IMR-90 (cell line): Measurements from ENCODE around the gene KRT35. TPM values are rescaled to one million over a fixed set of nuclear protein-coding genes. Genes with fewer than 3 reads are reported as not detected.

Experiments
- ATAC-seq: fragments of 200-7000 bp; cut with Tn5 transposase; 2 replicates; pipeline ENCODE4 v1.9.1; 2020; ENCODE audit warnings: low read depth, mild to moderate bottlenecking, moderate library complexity
- Bru-seq: library from RNA; stranded (reverse); fragments of 400-500 nt; gene quantifications from one replicate; lab custom pipeline; 2021; lab: Mats Ljungman, UMichigan
- BruChase-seq, 2 experiments: library from RNA; stranded (reverse); fragments of 400-500 nt; gene quantifications; one replicate each; lab custom pipeline; 2021; lab: Mats Ljungman, UMichigan
- BruUV-seq: library from RNA; stranded (reverse); fragments of 400-500 nt; replicated peaks from 2 replicates; lab custom pipeline; 2021; lab: Mats Ljungman, UMichigan
- CTCF ChIA-PET: fragments of 300-600 bp; formaldehyde crosslinking; extraction: SDS; loops from one replicate; lab custom pipeline; 2021; ENCODE audit warnings: antibody characterized with exemption; lab: Yijun Ruan, JAX
- POLR2A ChIA-PET: fragments of 300-600 bp; sonication (Branson Sonifier 250); formaldehyde crosslinking; loops from one replicate; lab custom pipeline; 2022; ENCODE audit warnings: antibody characterized with exemption; ENCODE audit not compliant: unreplicated experiment; lab: Charles Lee
- DNase-seq: peaks from one replicate; pipeline ENCODE4 v3.0.0; 2013
- H2AFZ ChIP-seq: replicated peaks from 2 replicates; pipeline ENCODE3; 2013; ENCODE audit warnings: low read length, mild to moderate bottlenecking; ENCODE audit not compliant: poor library complexity
- H2AK5ac ChIP-seq: 2 replicates; pipeline ENCODE4 v1.6.1; 2013; ENCODE audit warnings: low read depth, low read length, inconsistent platforms
- H2AK9ac ChIP-seq: replicated peaks from 2 replicates; pipeline ENCODE3; 2013; ENCODE audit warnings: mild to moderate bottlenecking, low read depth, low read length, moderate library complexity; ENCODE audit not compliant: poor library complexity
- H2BK120ac ChIP-seq: 2 replicates; pipeline ENCODE4 v1.6.1; 2013; ENCODE audit warnings: low read depth, low read length, inconsistent platforms
- H2BK15ac ChIP-seq: 3 replicates; pipeline ENCODE4 v1.6.1; 2013; ENCODE audit warnings: low read depth, low read length, inconsistent platforms
- H2BK20ac ChIP-seq: 2 replicates; pipeline ENCODE4 v1.6.1; 2013; ENCODE audit warnings: low read depth, mild to moderate bottlenecking, inconsistent platforms, low read length, moderate library complexity
- H2BK5ac ChIP-seq: 2 replicates; pipeline ENCODE4 v1.6.1; 2013; ENCODE audit warnings: mild to moderate bottlenecking, low read depth, low read length, inconsistent platforms; ENCODE audit not compliant: poor library complexity, severe bottlenecking
- H3K14ac ChIP-seq: replicated peaks from 2 replicates; pipeline ENCODE4 v1.6.1; 2013; ENCODE audit warnings: low read depth, low read length, inconsistent platforms
- H3K18ac ChIP-seq: 2 replicates; pipeline ENCODE4 v1.6.1; 2013; ENCODE audit warnings: low read depth, low read length, control low read depth
- H3K23ac ChIP-seq: 2 replicates; pipeline ENCODE4 v1.6.1; 2013; ENCODE audit warnings: low read depth, low read length, inconsistent platforms
- H3K27ac ChIP-seq: 2 replicates; pipeline ENCODE4 v1.5.1; 2013; ENCODE audit warnings: mild to moderate bottlenecking, control low read depth, low read length; ENCODE audit not compliant: insufficient read depth
- H3K27me3 ChIP-seq: 2 replicates; pipeline ENCODE4 v1.6.1; 2013; ENCODE audit warnings: low read length; ENCODE audit not compliant: control insufficient read depth, insufficient read depth
- H3K36me3 ChIP-seq: 2 replicates; pipeline ENCODE4 v1.6.1; 2013; ENCODE audit warnings: low read length, mixed read lengths; ENCODE audit not compliant: control insufficient read depth, insufficient read depth
- H3K4ac ChIP-seq: 2 replicates; pipeline ENCODE4 v1.6.1; 2013; ENCODE audit warnings: low read depth, low read length, inconsistent platforms
- H3K4me1 ChIP-seq: 2 replicates; pipeline ENCODE4 v1.6.1; 2013; ENCODE audit warnings: low read length, mixed read lengths; ENCODE audit not compliant: control insufficient read depth, insufficient read depth
- H3K4me2 ChIP-seq: 2 replicates; pipeline ENCODE4 v1.6.1; 2013; ENCODE audit warnings: low read depth, mild to moderate bottlenecking, control low read depth, low read length, moderate library complexity
- H3K4me3 ChIP-seq: 2 replicates; pipeline ENCODE4 v1.5.1; 2013; ENCODE audit warnings: low read depth, mild to moderate bottlenecking, control low read depth, low read length, moderate library complexity; ENCODE audit not compliant: insufficient read depth
- H3K56ac ChIP-seq: 2 replicates; pipeline ENCODE4 v1.6.1; 2013; ENCODE audit warnings: low read length, inconsistent platforms; ENCODE audit not compliant: insufficient read depth; ENCODE audit errors: extremely low read depth
- H3K79me1 ChIP-seq, 2 experiments: 2 replicates each; pipeline ENCODE4 v1.6.1; 2013; ENCODE audit warnings: low read length in 2 of 2, inconsistent platforms in 1 of 2, low read depth in 1 of 2
- H3K9ac ChIP-seq: 2 replicates; pipeline ENCODE4 v1.6.1; 2013; ENCODE audit warnings: low read depth, low read length, control low read depth
- H3K9me1 ChIP-seq: 2 replicates; pipeline ENCODE4 v1.6.1; 2013; ENCODE audit warnings: low read length, inconsistent platforms; ENCODE audit not compliant: insufficient read depth
- H3K9me3 ChIP-seq: 2 replicates; pipeline ENCODE4 v1.6.1; 2013; ENCODE audit warnings: low read length; ENCODE audit not compliant: control insufficient read depth, insufficient read depth
- H4K20me1 ChIP-seq: 2 replicates; pipeline ENCODE4 v1.6.1; 2013; ENCODE audit warnings: low read length, inconsistent platforms; ENCODE audit not compliant: insufficient read depth
- H4K5ac ChIP-seq: 2 replicates; pipeline ENCODE4 v1.6.1; 2013; ENCODE audit warnings: mild to moderate bottlenecking, low read depth, low read length, control low read depth
- H4K8ac ChIP-seq, 2 experiments: 2 replicates each; pipeline ENCODE4 v1.6.1; 2013; ENCODE audit warnings: low read depth in 2 of 2, low read length in 2 of 2, control low read depth in 1 of 2, inconsistent platforms in 1 of 2
- H4K91ac ChIP-seq: 2 replicates; pipeline ENCODE4 v1.6.1; 2013; ENCODE audit warnings: low read depth, low read length, inconsistent platforms; ENCODE audit not compliant: insufficient read depth
- CHD1 ChIP-seq: IDR thresholded peaks from 2 replicates; pipeline ENCODE4 v1.6.1; 2012; ENCODE audit warnings: low read depth, low read length, improper control_type of control experiment
- MAFK ChIP-seq: IDR thresholded peaks from 2 replicates; pipeline ENCODE4 v1.6.1; 2012; ENCODE audit warnings: low read depth, low read length, improper control_type of control experiment
- MAZ ChIP-seq: IDR thresholded peaks from 2 replicates; pipeline ENCODE4 v1.6.1; 2012; ENCODE audit warnings: low read depth, mild to moderate bottlenecking, low read length, improper control_type of control experiment, moderate library complexity, borderline replicate concordance
- MXI1 ChIP-seq: IDR thresholded peaks from 2 replicates; pipeline ENCODE4 v1.6.1; 2012; ENCODE audit warnings: low read depth, mild to moderate bottlenecking, low read length, moderate library complexity, borderline replicate concordance
- RCOR1 ChIP-seq: IDR thresholded peaks from 2 replicates; pipeline ENCODE4 v1.6.1; 2012; ENCODE audit warnings: mild to moderate bottlenecking, low read length, improper control_type of control experiment; ENCODE audit not compliant: insufficient replicate concordance
- RFX5 ChIP-seq: IDR thresholded peaks from 2 replicates; pipeline ENCODE4 v1.8.0; 2012; ENCODE audit warnings: low read depth, mild to moderate bottlenecking, low read length, moderate library complexity
- WGBS, 2 experiments: methylation state at CpG; one replicate each; pipeline versions ENCODE4 v1.1.5 to v1.1.7; 2013; ENCODE audit warnings: missing lambda C conversion rate in 2 of 2; ENCODE audit not compliant: insufficient read length in 1 of 2; ENCODE audit errors: extremely low coverage in 2 of 2; 5-methylcytosine and 5-hydroxymethylcytosine counted together
- dilution Hi-C: fragments of 300-500 bp; cut with HindIII; formaldehyde crosslinking; loops from one replicate; pipeline ENCODE4 v1.14.3; 2018; ENCODE audit warnings: low sequenced_read_pairs; ENCODE audit not compliant: unreplicated experiment
- in situ Hi-C: fragments of 300-500 bp; cut with MboI; formaldehyde crosslinking; loops from 3 replicates; pipeline ENCODE4 v1.14.3; 2019; ENCODE audit warnings: low sequenced_read_pairs, inconsistent platforms, mixed read lengths
- intact Hi-C: fragments of 100-400 bp; cut with micrococcal nuclease; formaldehyde crosslinking; loops from 2 replicates; pipeline ENCODE4 v1.10.0; 2022
- long read RNA-seq: library from polyadenylated mRNA; unstranded; transcript quantifications from one replicate; pipeline ENCODE4 v2.0.0, GENCODE V29; 2021; ENCODE audit not compliant: unreplicated experiment
- polyA plus RNA-seq, 3 experiments: library from polyadenylated mRNA; depleted of rRNA; stranded (reverse); fragments of >200 nt; gene quantifications; 2 replicates each; pipeline ENCODE4 v1.2.3, GENCODE V29; 2012; ENCODE audit warnings: low replicate concordance in 1 of 3
- total RNA-seq: library from RNA; depleted of rRNA; stranded (reverse); fragments of >200 nt; gene quantifications from 2 replicates; pipeline ENCODE4 v1.2.3, GENCODE V29; 2012; rRNA removed
- TF ChIP-seq, protein P1 (sequence below): conservative IDR thresholded peaks from 2 replicates; pipeline ENCODE4 v1.5.1; 2012; ENCODE audit warnings: mild to moderate bottlenecking, low read depth, low read length, improper control_type of control experiment
- TF ChIP-seq, protein P2 (sequence below): fragments of 150-350 bp; IDR thresholded peaks from 2 replicates; pipeline ENCODE4 v1.6.1; 2017; ENCODE audit warnings: mild to moderate bottlenecking, antibody characterized with exemption, low read length, low read depth
- TF ChIP-seq, protein P3 (sequence below): fragments of 150-350 bp; IDR thresholded peaks from 2 replicates; pipeline ENCODE4 v1.6.1; 2016; ENCODE audit warnings: low read depth, mild to moderate bottlenecking, low read length, moderate library complexity, borderline replicate concordance

The KRT35 gene
- total RNA-seq (not detected in 2 replicates), polyA plus RNA-seq (2012; rRNA removed) (not detected in 2 replicates), Bru-seq, nascent RNA (not detected), BruChase-seq, experiment 1, labeled RNA remaining after a 6-hour chase (not detected), BruChase-seq, experiment 2, labeled RNA remaining after a 2-hour chase (not detected)
- polyA plus RNA-seq (2012; cell fraction: cytosol; rRNA removed): not detected in 2 replicates
- not detected in 2 replicates for polyA plus RNA-seq (2012; cell fraction: nucleus; rRNA removed; ENCODE audit: low replicate concordance)
- long read RNA-seq: 0 reads

DNA sequence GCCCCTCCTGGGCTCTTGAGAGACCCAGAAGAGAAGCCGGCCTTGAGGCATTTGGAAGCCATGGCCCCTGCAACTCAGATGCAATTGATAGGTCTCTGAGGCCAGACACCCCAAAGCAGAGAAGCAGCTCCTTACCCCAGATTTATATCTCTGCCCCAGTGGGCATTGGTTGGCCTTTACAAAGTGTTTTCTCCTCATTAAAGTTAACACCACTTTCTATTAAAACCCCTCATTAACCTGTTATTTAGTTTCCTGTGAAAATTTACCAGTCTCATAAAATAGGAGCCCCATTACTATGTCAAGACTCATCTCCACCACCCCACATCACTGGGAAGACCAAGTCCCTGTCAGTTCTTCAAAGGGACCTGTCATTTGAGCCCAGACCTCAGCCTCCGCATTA lies at the start of gene KRT35:
TSS of gene KRT35 (minus strand) at position 116 of the 400 bp plus-strand sequence. CDS start at position 62, 54 bp downstream.
- no peak within 1 kb of the TSS for H3K18ac ChIP-seq
- in situ Hi-C loops: no loop called here

More for the DNA sequence above, at the start of gene KRT35:
- H2BK120ac ChIP-seq: no peak within 1 kb of the TSS
- no peak within 1 kb of the TSS for H3K14ac ChIP-seq
- H2BK15ac ChIP-seq: no peak within 1 kb of the TSS
- no TSS peak for BruUV-seq
- ChIA-PET POLR2A (no interaction called here), CTCF (no interaction called here)
- H4K91ac ChIP-seq: no peak within 1 kb of the TSS
- H4K20me1 ChIP-seq: no peaks in the 10 kb centered on the region
- H3K4me2 ChIP-seq: no peak within 1 kb of the TSS
- H2AK5ac ChIP-seq: no peak within 1 kb of the TSS
- no peak within 1 kb of the TSS for H3K9ac ChIP-seq
- H2BK20ac ChIP-seq: no peak within 1 kb of the TSS
- H2AK9ac ChIP-seq: no peak within 1 kb of the TSS
- H3K79me1 ChIP-seq: no peaks in the 10 kb centered on the region
- dilution Hi-C loops (no loop called here), intact Hi-C loops (no loop called here)
- H3K4me1 ChIP-seq: no peaks in the 10 kb centered on the region
- H3K36me3 ChIP-seq: no peaks in the 10 kb centered on the region
- H3K27me3 ChIP-seq: peaks cover 9% of the 10 kb centered on the region; the same call in 1 of the 2 replicates
- no peak within 1 kb of the TSS for H3K23ac ChIP-seq
- no peak within 1 kb of the TSS for H4K8ac ChIP-seq
- H3K9me3 ChIP-seq: no peaks in the 10 kb centered on the region
- no peak within 1 kb of the TSS for H4K5ac ChIP-seq
- DNase-seq (no peak), ATAC-seq (no peak)
- no peak within 1 kb of the TSS for H3K4ac ChIP-seq
- no peak within 1 kb of the TSS for H3K4me3 ChIP-seq
- H3K56ac ChIP-seq: no peak within 1 kb of the TSS
- no peaks in the 10 kb centered on the region for H3K9me1 ChIP-seq
- WGBS, 2 experiments: no CpG with 5 or more reads among the region's 2 CpGs
- no peak within 1 kb of the TSS for H2AFZ ChIP-seq
- no peak within 1 kb of the TSS for H3K27ac ChIP-seq
- H2BK5ac ChIP-seq: no peak within 1 kb of the TSS
- TF ChIP-seq RFX5 (no peak), MAFK (no peak), CHD1 (no peak), RCOR1 (no peak), MXI1 (no peak), MAZ (no peak)
- TF ChIP-seq, protein P1, sequence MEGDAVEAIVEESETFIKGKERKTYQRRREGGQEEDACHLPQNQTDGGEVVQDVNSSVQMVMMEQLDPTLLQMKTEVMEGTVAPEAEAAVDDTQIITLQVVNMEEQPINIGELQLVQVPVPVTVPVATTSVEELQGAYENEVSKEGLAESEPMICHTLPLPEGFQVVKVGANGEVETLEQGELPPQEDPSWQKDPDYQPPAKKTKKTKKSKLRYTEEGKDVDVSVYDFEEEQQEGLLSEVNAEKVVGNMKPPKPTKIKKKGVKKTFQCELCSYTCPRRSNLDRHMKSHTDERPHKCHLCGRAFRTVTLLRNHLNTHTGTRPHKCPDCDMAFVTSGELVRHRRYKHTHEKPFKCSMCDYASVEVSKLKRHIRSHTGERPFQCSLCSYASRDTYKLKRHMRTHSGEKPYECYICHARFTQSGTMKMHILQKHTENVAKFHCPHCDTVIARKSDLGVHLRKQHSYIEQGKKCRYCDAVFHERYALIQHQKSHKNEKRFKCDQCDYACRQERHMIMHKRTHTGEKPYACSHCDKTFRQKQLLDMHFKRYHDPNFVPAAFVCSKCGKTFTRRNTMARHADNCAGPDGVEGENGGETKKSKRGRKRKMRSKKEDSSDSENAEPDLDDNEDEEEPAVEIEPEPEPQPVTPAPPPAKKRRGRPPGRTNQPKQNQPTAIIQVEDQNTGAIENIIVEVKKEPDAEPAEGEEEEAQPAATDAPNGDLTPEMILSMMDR: no peak
- TF ChIP-seq, protein P2, sequence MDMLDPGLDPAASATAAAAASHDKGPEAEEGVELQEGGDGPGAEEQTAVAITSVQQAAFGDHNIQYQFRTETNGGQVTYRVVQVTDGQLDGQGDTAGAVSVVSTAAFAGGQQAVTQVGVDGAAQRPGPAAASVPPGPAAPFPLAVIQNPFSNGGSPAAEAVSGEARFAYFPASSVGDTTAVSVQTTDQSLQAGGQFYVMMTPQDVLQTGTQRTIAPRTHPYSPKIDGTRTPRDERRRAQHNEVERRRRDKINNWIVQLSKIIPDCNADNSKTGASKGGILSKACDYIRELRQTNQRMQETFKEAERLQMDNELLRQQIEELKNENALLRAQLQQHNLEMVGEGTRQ: no peak
- TF ChIP-seq, protein P3, sequence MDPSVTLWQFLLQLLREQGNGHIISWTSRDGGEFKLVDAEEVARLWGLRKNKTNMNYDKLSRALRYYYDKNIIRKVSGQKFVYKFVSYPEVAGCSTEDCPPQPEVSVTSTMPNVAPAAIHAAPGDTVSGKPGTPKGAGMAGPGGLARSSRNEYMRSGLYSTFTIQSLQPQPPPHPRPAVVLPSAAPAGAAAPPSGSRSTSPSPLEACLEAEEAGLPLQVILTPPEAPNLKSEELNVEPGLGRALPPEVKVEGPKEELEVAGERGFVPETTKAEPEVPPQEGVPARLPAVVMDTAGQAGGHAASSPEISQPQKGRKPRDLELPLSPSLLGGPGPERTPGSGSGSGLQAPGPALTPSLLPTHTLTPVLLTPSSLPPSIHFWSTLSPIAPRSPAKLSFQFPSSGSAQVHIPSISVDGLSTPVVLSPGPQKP: no peak
